ENCODE data around the gene UBE2K.
"Not testable (repeated sequence)": the region's sequence is repeated elsewhere in the genome, so short reads cannot be mapped to it uniquely, and the experiment has no call there.

Gene UBE2K

GRCh38 chr4:39655211-39655610, 42.7 kb upstream of the UBE2K start:
- no peak overlapping the region for H3K9ac ChIP-seq
- no peaks in the 10 kb centered on the region for H3K4me1 ChIP-seq (ENCODE audit: low read depth, poor library complexity, severe bottlenecking)
- H3K4me2 ChIP-seq: no peak overlapping the region
- H3K27ac ChIP-seq: no peak overlapping the region
- H3K36me3 ChIP-seq (ENCODE audit: insufficient read depth): no peaks in the 10 kb centered on the region
- no peaks in the 10 kb centered on the region for H3K79me2 ChIP-seq (ENCODE audit: insufficient read depth, low read depth)
- no peak overlapping the region for H2AFZ ChIP-seq (ENCODE audit: low read depth)
- H3K27me3 ChIP-seq (ENCODE audit: insufficient read depth, low read depth): no peaks in the 10 kb centered on the region
- H4K20me1 ChIP-seq (ENCODE audit: insufficient read depth): no peaks in the 10 kb centered on the region
- no peak overlapping the region for H3K4me3 ChIP-seq (IDR thresholded peaks at IDR 0.05; ENCODE audit: insufficient read depth, low read depth, low read length)
- no peak for TF ChIP-seq CTCF (conservative IDR thresholded peaks at IDR 0.05; ENCODE audit: low read depth, low read length)

GRCh38 chr4:39655876-39656275, 42.1 kb upstream of the UBE2K start:
- Histone ChIP-seq H3K79me2 (ENCODE audit: insufficient read depth, low read depth) (no peaks in the 10 kb centered on the region), H3K4me1 (ENCODE audit: low read depth, poor library complexity, severe bottlenecking) (no peaks in the 10 kb centered on the region), H3K27ac (no peak overlapping the region), H3K4me2 (no peak overlapping the region), H2AFZ (ENCODE audit: low read depth) (no peak overlapping the region), H3K36me3 (ENCODE audit: insufficient read depth) (no peaks in the 10 kb centered on the region), H4K20me1 (ENCODE audit: insufficient read depth) (no peaks in the 10 kb centered on the region), H3K9ac (no peak overlapping the region), H3K4me3 (IDR thresholded peaks at IDR 0.05; ENCODE audit: insufficient read depth, low read depth, low read length) (no peak overlapping the region), H3K27me3 (ENCODE audit: insufficient read depth, low read depth) (no peaks in the 10 kb centered on the region)
- TF ChIP-seq CTCF (conservative IDR thresholded peaks at IDR 0.05; ENCODE audit: low read depth, low read length): no peak

- H3K4me1 ChIP-seq (ENCODE audit: low read depth, poor library complexity, severe bottlenecking); H3K9ac ChIP-seq; H3K27ac ChIP-seq; H3K4me2 ChIP-seq; H2AFZ ChIP-seq (ENCODE audit: low read depth); H3K79me2 ChIP-seq (ENCODE audit: insufficient read depth, low read depth); H3K27me3 ChIP-seq (ENCODE audit: insufficient read depth, low read depth); H3K4me3 ChIP-seq (IDR thresholded peaks at IDR 0.05; ENCODE audit: insufficient read depth, low read depth, low read length); H3K36me3 ChIP-seq (ENCODE audit: insufficient read depth); H4K20me1 ChIP-seq (ENCODE audit: insufficient read depth): not testable (repeated sequence)
Observed at GRCh38 chr4:39656638-39657037, 41.3 kb upstream of the UBE2K start.

GRCh38 chr4:39657465-39657864, 40.5 kb upstream of the UBE2K start:
- no peaks in the 10 kb centered on the region for H4K20me1 ChIP-seq (ENCODE audit: insufficient read depth)
- H2AFZ ChIP-seq (ENCODE audit: low read depth): no peak overlapping the region
- H3K4me2 ChIP-seq: no peak overlapping the region
- TF ChIP-seq CTCF (conservative IDR thresholded peaks at IDR 0.05; ENCODE audit: low read depth, low read length): no peak
- H3K27ac ChIP-seq: no peak overlapping the region
- no peaks in the 10 kb centered on the region for H3K79me2 ChIP-seq (ENCODE audit: insufficient read depth, low read depth)
- H3K27me3 ChIP-seq (ENCODE audit: insufficient read depth, low read depth): no peaks in the 10 kb centered on the region
- H3K36me3 ChIP-seq (ENCODE audit: insufficient read depth): no peaks in the 10 kb centered on the region
- no peaks in the 10 kb centered on the region for H3K4me1 ChIP-seq (ENCODE audit: low read depth, poor library complexity, severe bottlenecking)
- H3K9ac ChIP-seq: no peak overlapping the region
- H3K4me3 ChIP-seq (IDR thresholded peaks at IDR 0.05; ENCODE audit: insufficient read depth, low read depth, low read length): no peak overlapping the region

GRCh38 chr4:39658756-39659155, 39.2 kb upstream of the UBE2K start:
- H3K4me2 ChIP-seq: no peak overlapping the region
- H3K9ac ChIP-seq: no peak overlapping the region
- H3K4me3 ChIP-seq (IDR thresholded peaks at IDR 0.05; ENCODE audit: insufficient read depth, low read depth, low read length): no peak overlapping the region
- no peaks in the 10 kb centered on the region for H3K36me3 ChIP-seq (ENCODE audit: insufficient read depth)
- H2AFZ ChIP-seq (ENCODE audit: low read depth): no peak overlapping the region
- no peaks in the 10 kb centered on the region for H3K4me1 ChIP-seq (ENCODE audit: low read depth, poor library complexity, severe bottlenecking)
- no peaks in the 10 kb centered on the region for H3K27me3 ChIP-seq (ENCODE audit: insufficient read depth, low read depth)
- no peaks in the 10 kb centered on the region for H4K20me1 ChIP-seq (ENCODE audit: insufficient read depth)
- H3K79me2 ChIP-seq (ENCODE audit: insufficient read depth, low read depth): no peaks in the 10 kb centered on the region
- no peak overlapping the region for H3K27ac ChIP-seq
- TF ChIP-seq CTCF (conservative IDR thresholded peaks at IDR 0.05; ENCODE audit: low read depth, low read length): no peak

Measured in KMS-11 (cell line).